B cell (primary cell): Measurements from ENCODE around the gene SNAPC5. TPM values are rescaled to one million over a fixed set of nuclear protein-coding genes. Genes with fewer than 3 reads are reported as not detected.

Experiments
- ATAC-seq: fragments of 200-7000 bp; cut with Tn5 transposase; one replicate; pipeline ENCODE4 v1.10.0; 2021; ENCODE audit warnings: low read depth, mild to moderate bottlenecking, moderate number of reproducible peaks, moderate library complexity
- CTCF ChIA-PET: fragments of 350-600 bp; sonication (Branson Sonifier 250); formaldehyde crosslinking; loops from one replicate; lab custom pipeline; 2021; ENCODE audit warnings: antibody characterized with exemption, inconsistent platforms; lab: Charles Lee
- POLR2A ChIA-PET: fragments of 350-600 bp; sonication (Branson Sonifier 250); formaldehyde crosslinking; loops from one replicate; lab custom pipeline; 2021; ENCODE audit warnings: antibody characterized with exemption; lab: Charles Lee
- DNase-seq: peaks from one replicate; pipeline ENCODE4 v3.0.0; 2013
- H2AFZ ChIP-seq: 2 replicates; pipeline ENCODE4 v1.6.1; 2012; ENCODE audit warnings: mild to moderate bottlenecking, low read depth, low read length; ENCODE audit not compliant: insufficient read depth, poor library complexity, severe bottlenecking
- H3K27ac ChIP-seq, 2 donors: 1 replicate in 1 of 2; 2 replicates in 1 of 2; pipeline ENCODE4 v1.5.1; 2012 to 2013; ENCODE audit warnings: low read length in 2 of 2, mild to moderate bottlenecking in 2 of 2, moderate library complexity in 1 of 2
- H3K27me3 ChIP-seq, 4 experiments: fragments of 200-600 bp in 1 of 4; sonication (generic) in 1 of 4; replicated peaks in 1 of 4; 1 replicate in 2 of 4; 2 replicates in 2 of 4; pipeline versions ENCODE4 v1.6.1 to v1.7.0; 2013 to 2016; ENCODE audit warnings: low read length in 3 of 4, mild to moderate bottlenecking in 2 of 4, mixed read lengths in 1 of 4, moderate library complexity in 1 of 4; ENCODE audit not compliant: insufficient read depth in 4 of 4, control insufficient read depth in 3 of 4; ENCODE audit errors: control extremely low read depth in 1 of 4
- H3K36me3 ChIP-seq, 2 experiments: replicated peaks in 1 of 2; 1 replicate in 1 of 2; 2 replicates in 1 of 2; pipeline versions ENCODE4 v1.6.1 to v1.7.1; 2013; ENCODE audit warnings: low read length in 1 of 2; ENCODE audit not compliant: insufficient read depth in 2 of 2, control insufficient read depth in 1 of 2; ENCODE audit errors: control extremely low read depth in 1 of 2, extremely low read depth in 1 of 2
- H3K4me1 ChIP-seq, 2 donors: fragments of 200-600 bp in 1 of 2; sonication (generic) in 1 of 2; 1 replicate in 1 of 2; 2 replicates in 1 of 2; pipeline versions ENCODE4 v1.5.1 to v1.6.1; 2013 to 2017; ENCODE audit warnings: low read length in 2 of 2; ENCODE audit not compliant: control insufficient read depth in 2 of 2, insufficient read depth in 2 of 2
- H3K4me2 ChIP-seq: replicated peaks from 2 replicates; pipeline ENCODE3; 2012; ENCODE audit warnings: mild to moderate bottlenecking, low read depth, low read length; ENCODE audit not compliant: poor library complexity, severe bottlenecking
- H3K4me3 ChIP-seq, 5 experiments: fragments of 200-600 bp in 1 of 5; sonication (generic) in 1 of 5; 1 replicate in 3 of 5; 2 replicates in 2 of 5; pipeline versions ENCODE4 v1.5.1 to v1.7.0; 2011 to 2016; ENCODE audit warnings: low read length in 4 of 5, mild to moderate bottlenecking in 4 of 5, low read depth in 2 of 5, control low read depth in 1 of 5, moderate library complexity in 1 of 5; ENCODE audit not compliant: insufficient read depth in 1 of 5; ENCODE audit errors: control extremely low read depth in 1 of 5, extremely low read depth in 1 of 5
- H3K79me2 ChIP-seq: fragments of 200-600 bp; sonication (generic); one replicate; pipeline ENCODE4 v1.6.0; 2016; ENCODE audit warnings: low read length; ENCODE audit not compliant: control insufficient read depth, insufficient read depth
- H3K9ac ChIP-seq: fragments of 200-600 bp; sonication (generic); 2 replicates; pipeline ENCODE4 v1.6.1; 2017; ENCODE audit warnings: mild to moderate bottlenecking, low read length, moderate library complexity
- H3K9me3 ChIP-seq, 3 donors: one replicate each; pipeline versions ENCODE4 v1.6.1 to v1.7.1; 2013; ENCODE audit warnings: low read length in 2 of 3; ENCODE audit not compliant: control insufficient read depth in 2 of 3, insufficient read depth in 1 of 3; ENCODE audit errors: control extremely low read depth in 1 of 3
- H4K20me1 ChIP-seq: 2 replicates; pipeline ENCODE4 v1.6.0; 2012; ENCODE audit warnings: mild to moderate bottlenecking, low read length; ENCODE audit not compliant: insufficient read depth, control insufficient read depth, poor library complexity, severe bottlenecking
- H3K27ac Mint-ChIP-seq: one replicate; pipeline ENCODE4 v1.8.0; 2021; ENCODE audit warnings: mixed read lengths
- H3K27me3 Mint-ChIP-seq: one replicate; pipeline ENCODE4 v1.8.0; 2021; ENCODE audit warnings: mixed read lengths
- H3K4me1 Mint-ChIP-seq: one replicate; pipeline ENCODE4 v1.8.0; 2021; ENCODE audit warnings: mixed read lengths
- H3K4me3 Mint-ChIP-seq: one replicate; pipeline ENCODE4 v1.8.0; 2021; ENCODE audit warnings: mixed read lengths
- H3K9me3 Mint-ChIP-seq: one replicate; pipeline ENCODE4 v1.8.0; 2022; ENCODE audit warnings: mixed read lengths; ENCODE audit not compliant: insufficient read depth
- CTCF ChIP-seq: fragments of 200-600 bp; IDR thresholded peaks from one replicate; pipeline ENCODE4 v1.8.0; 2022; ENCODE audit warnings: antibody characterized with exemption, mild to moderate bottlenecking
- EZH2 ChIP-seq: IDR thresholded peaks from 2 replicates; pipeline ENCODE4 v1.6.1; 2012; ENCODE audit warnings: borderline replicate concordance, low read depth, mild to moderate bottlenecking, moderate library complexity, low read length; ENCODE audit not compliant: insufficient read depth, poor library complexity, severe bottlenecking
- WGBS: methylation state at CpG from one replicate; pipeline ENCODE4 v1.1.5; 2013; ENCODE audit warnings: missing lambda C conversion rate; ENCODE audit not compliant: insufficient coverage; 5-methylcytosine and 5-hydroxymethylcytosine counted together
- intact Hi-C: fragments of 100-400 bp; cut with micrococcal nuclease; formaldehyde crosslinking; loops from one replicate; pipeline ENCODE4 v1.10.0; 2022
- polyA plus RNA-seq: library from polyadenylated mRNA; depleted of rRNA; stranded (reverse); fragments of >200 nt; gene quantifications from 2 replicates; pipeline ENCODE4 v1.2.3, GENCODE V29; 2012
- total RNA-seq, 2 donors: library from RNA; stranded (reverse); fragments of 120-200 nt in 1 of 2; gene quantifications; 1 replicate in 1 of 2; 2 replicates in 1 of 2; pipeline versions ENCODE4 v1.2.3 to v1.2.4, GENCODE V29; 2013 to 2022

SNAPC5 gene
- total and polyA plus RNA-seq, 2 donors (not counting 1 experiment from before 2014, with no cell fraction given), result 21.6 to 28.5 TPM

GRCh38 chr15:66476535-66476934, 21.0 kb downstream of the SNAPC5 start:
- DNase-seq (no peak), ATAC-seq (no peak)
- Mint-ChIP-seq H3K4me1 (peaks cover 10% of the 10 kb centered on the region), H3K9me3 (no peaks in the 10 kb centered on the region), H3K4me3 (no peak overlapping the region), H3K27me3 (no peaks in the 10 kb centered on the region), H3K27ac (no peak overlapping the region)
- Histone ChIP-seq H2AFZ (no peak overlapping the region), H3K9ac (no peak overlapping the region), H4K20me1 (no peaks in the 10 kb centered on the region), H3K9me3 (no peaks in the 10 kb centered on the region), H3K27ac (no peak overlapping the region), H3K4me2 (no peak overlapping the region), H3K79me2 (no peaks in the 10 kb centered on the region), H3K27me3 (no peaks in the 10 kb centered on the region), H3K36me3 (peaks cover 0 to 6% of the 10 kb centered on the region in 2 experiments), H3K4me1 (peaks cover 6 to 12% of the 10 kb centered on the region in 2 donors), H3K4me3 (no peak overlapping the region)
- ChIA-PET POLR2A (no interaction called here), CTCF (interaction anchor here (1.6 kb wide), 1 partner anchor 160 kb away, joined by 3 read pairs; no protein-coding TSS in a partner anchor)
- intact Hi-C loops, result no loop called here
- TF ChIP-seq EZH2 (no peak), CTCF (no peak)
- WGBS, result 98% methylated on average over 4 of the region's 4 CpGs

GRCh38 chr15:66474963-66475362, 22.6 kb downstream of the SNAPC5 start:
- Histone ChIP-seq H3K36me3 (peaks cover 0 to 4% of the 10 kb centered on the region in 2 experiments), H3K4me2 (no peak overlapping the region), H3K4me3 (no peak overlapping the region), H3K9me3 (no peaks in the 10 kb centered on the region), H3K9ac (no peak overlapping the region), H3K27me3 (no peaks in the 10 kb centered on the region), H3K79me2 (no peaks in the 10 kb centered on the region), H3K4me1 (peaks cover 11 to 17% of the 10 kb centered on the region in 2 donors), H3K27ac (no peak overlapping the region), H2AFZ (no peak overlapping the region), H4K20me1 (no peaks in the 10 kb centered on the region)
- ChIA-PET CTCF (interaction anchor here (1.2 to 1.6 kb wide), 2 partner anchors 24 to 158 kb away, joined by 3 read pairs; no protein-coding TSS in a partner anchor), POLR2A (no interaction called here)
- ATAC-seq (no peak), DNase-seq (no peak)
- Mint-ChIP-seq H3K9me3 (no peaks in the 10 kb centered on the region), H3K27ac (no peak overlapping the region), H3K27me3 (no peaks in the 10 kb centered on the region), H3K4me3 (no peak overlapping the region), H3K4me1 (peaks cover 16% of the 10 kb centered on the region)
- WGBS, result no CpG with 5 or more reads among the region's 3 CpGs
- intact Hi-C loops, result no loop called here
- TF ChIP-seq CTCF, result no peak
- TF ChIP-seq EZH2, result no peak
